Fibroblast of lung (primary cell): ENCODE results near the gene TPD52L1. TPM values are rescaled to one million over a fixed set of nuclear protein-coding genes. Genes with fewer than 3 reads are reported as not detected.

Source experiments
- DNase-seq, 2 donors: peaks; one replicate each; pipeline versions ENCODE4 v3.0.0 to v3.0.0-alpha.2; 2010; ENCODE audit warnings: low read depth in 2 of 2
- H2AFZ ChIP-seq: 2 replicates; pipeline ENCODE4 v1.5.1; 2012; ENCODE audit warnings: low read length, control low read depth, inconsistent platforms
- H3K27ac ChIP-seq: 2 replicates; pipeline ENCODE4 v1.5.1; 2011; ENCODE audit warnings: low read length, control low read depth; ENCODE audit not compliant: insufficient read depth
- H3K27me3 ChIP-seq: 2 replicates; pipeline ENCODE4 v1.5.1; 2011; ENCODE audit warnings: mild to moderate bottlenecking, low read length; ENCODE audit not compliant: control insufficient read depth, insufficient read depth
- H3K36me3 ChIP-seq: 2 replicates; pipeline ENCODE4 v1.5.1; 2011; ENCODE audit warnings: low read length; ENCODE audit not compliant: control insufficient read depth, insufficient read depth
- H3K4me1 ChIP-seq: 2 replicates; pipeline ENCODE4 v1.5.1; 2011; ENCODE audit warnings: low read length; ENCODE audit not compliant: control insufficient read depth, insufficient read depth; ENCODE audit errors: extremely low read depth
- H3K4me2 ChIP-seq: 2 replicates; pipeline ENCODE4 v1.5.1; 2011; ENCODE audit warnings: low read length, control low read depth; ENCODE audit not compliant: insufficient read depth; ENCODE audit errors: extremely low read depth
- H3K4me3 ChIP-seq, 4 experiments: fragments of 200-600 bp in 1 of 4; sonication (generic) in 1 of 4; replicated peaks in 1 of 4; 2 replicates each; pipeline ENCODE4 v1.5.1; 2011 to 2016; ENCODE audit warnings: low read length in 4 of 4, low read depth in 3 of 4, mild to moderate bottlenecking in 3 of 4, control low read depth in 2 of 4, inconsistent platforms in 1 of 4, mixed read lengths in 1 of 4; ENCODE audit not compliant: insufficient read depth in 1 of 4; ENCODE audit errors: control extremely low read depth in 1 of 4
- H3K79me2 ChIP-seq: 2 replicates; pipeline ENCODE4 v1.5.1; 2012; ENCODE audit warnings: mild to moderate bottlenecking, low read length, inconsistent platforms; ENCODE audit not compliant: control insufficient read depth, insufficient read depth
- H3K9ac ChIP-seq: 2 replicates; pipeline ENCODE4 v1.5.1; 2011; ENCODE audit warnings: mild to moderate bottlenecking, low read length, control low read depth; ENCODE audit not compliant: insufficient read depth
- H3K9me3 ChIP-seq: 2 replicates; pipeline ENCODE4 v1.5.1; 2012; ENCODE audit warnings: low read depth, low read length; ENCODE audit not compliant: control insufficient read depth, insufficient read depth
- H4K20me1 ChIP-seq: 2 replicates; pipeline ENCODE4 v1.5.1; 2011; ENCODE audit warnings: low read length; ENCODE audit not compliant: control insufficient read depth, insufficient read depth; ENCODE audit errors: extremely low read depth
- CTCF ChIP-seq, 2 donors: IDR thresholded peaks in 1 of 2; conservative IDR thresholded peaks in 1 of 2; 1 replicate in 1 of 2; 2 replicates in 1 of 2; pipeline ENCODE4 v1.5.1; 2011 to 2012; ENCODE audit warnings: low read length in 2 of 2, control low read depth in 1 of 2, inconsistent platforms in 1 of 2, low read depth in 1 of 2, mild to moderate bottlenecking in 1 of 2
- EZH2 ChIP-seq: IDR thresholded peaks from 2 replicates; pipeline ENCODE4 v1.5.1; 2012; ENCODE audit warnings: low read length, control low read depth, mild to moderate bottlenecking; ENCODE audit errors: missing control alignments
- polyA plus RNA-seq, 2 donors: library from polyadenylated mRNA; depleted of rRNA in 1 of 2; stranded (reverse) in 1 of 2; unstranded in 1 of 2; fragments of >200 nt; gene quantifications; 2 replicates each; pipeline ENCODE4 v1.2.1, GENCODE V29; 2011 to 2012; ENCODE audit warnings: missing spikeins in 1 of 2
- total RNA-seq: library from RNA; depleted of rRNA; stranded (reverse); fragments of >200 nt; gene quantifications from 2 replicates; pipeline ENCODE4 v1.2.1, GENCODE V29; 2014

Gene TPD52L1
- total and polyA plus RNA-seq, 2 donors (not counting 1 experiment from before 2014, with no cell fraction given): 41.0 to 75.9 TPM

DNA sequence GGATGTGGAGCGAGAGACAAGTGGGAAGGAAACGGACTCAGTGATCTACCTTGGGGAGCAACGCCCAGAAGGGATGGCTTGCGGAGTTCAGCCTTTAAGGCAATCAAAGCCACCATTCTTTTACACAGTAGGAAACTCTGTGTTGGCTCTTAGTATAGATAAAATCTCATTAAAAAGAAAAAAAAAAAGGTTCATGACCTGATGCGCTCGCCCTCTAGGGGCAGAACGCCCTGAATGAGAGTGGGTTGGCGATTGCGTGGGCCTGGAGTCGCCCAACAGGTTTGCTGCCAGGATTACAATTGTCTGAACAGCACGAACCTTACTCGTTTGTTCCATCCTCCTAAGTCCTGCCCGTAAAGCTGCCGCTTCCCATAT is 1.2 kb downstream of the TPD52L1 start:
- Histone ChIP-seq H3K4me2 (no peak overlapping the region), H3K36me3 (no peaks in the 10 kb centered on the region), H3K9me3 (no peaks in the 10 kb centered on the region), H3K27me3 (no peaks in the 10 kb centered on the region), H3K79me2 (no peaks in the 10 kb centered on the region), H3K9ac (no peak overlapping the region), H4K20me1 (no peaks in the 10 kb centered on the region), H3K27ac (no peak overlapping the region), H2AFZ (no peak overlapping the region), H3K4me3 (peak overlapping the region in 1 of 4 experiments; percentile 66), H3K4me1 (peaks cover 2% of the 10 kb centered on the region)
- TF ChIP-seq EZH2 (no peak), CTCF (conservative IDR thresholded peaks at IDR 0.05 in 1 of 2, IDR thresholded peaks at IDR 0.05 in 1 of 2; ENCODE audit: low read depth in 1 of 2, low read length in 2 of 2) (peak in 1 of 2 donors; percentile 5)
- no peak for DNase-seq

DNA sequence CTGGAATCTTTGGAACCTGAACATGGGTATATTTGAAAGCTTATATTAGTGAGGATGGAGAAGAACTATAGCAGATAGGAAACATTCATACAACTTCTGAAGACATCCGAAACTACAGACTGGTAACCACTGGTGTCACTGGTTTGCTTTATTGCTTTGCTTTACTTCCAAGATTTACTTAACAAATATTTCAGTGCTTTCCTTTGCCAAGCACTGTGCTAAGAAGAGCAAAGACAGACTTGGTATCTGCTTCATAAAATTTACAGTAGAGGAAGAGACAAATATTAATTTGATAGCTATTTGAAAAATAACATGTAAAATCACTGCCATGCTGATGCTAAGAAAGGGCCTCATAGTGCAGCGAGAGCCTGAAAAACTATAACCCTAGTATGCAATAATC is 1.8 kb downstream of the TPD52L1 start:
- Histone ChIP-seq H3K9ac (no peak overlapping the region), H3K79me2 (no peaks in the 10 kb centered on the region), H4K20me1 (no peaks in the 10 kb centered on the region), H3K9me3 (no peaks in the 10 kb centered on the region), H3K27ac (no peak overlapping the region), H3K36me3 (no peaks in the 10 kb centered on the region), H3K4me3 (no peak overlapping the region), H3K27me3 (no peaks in the 10 kb centered on the region), H2AFZ (no peak overlapping the region), H3K4me2 (no peak overlapping the region), H3K4me1 (no peaks in the 10 kb centered on the region)
- TF ChIP-seq CTCF (conservative IDR thresholded peaks at IDR 0.05 in 1 of 2, IDR thresholded peaks at IDR 0.05 in 1 of 2; ENCODE audit: low read depth in 1 of 2, low read length in 2 of 2): no peak
- TF ChIP-seq EZH2: no peak
- DNase-seq: no peak

DNA sequence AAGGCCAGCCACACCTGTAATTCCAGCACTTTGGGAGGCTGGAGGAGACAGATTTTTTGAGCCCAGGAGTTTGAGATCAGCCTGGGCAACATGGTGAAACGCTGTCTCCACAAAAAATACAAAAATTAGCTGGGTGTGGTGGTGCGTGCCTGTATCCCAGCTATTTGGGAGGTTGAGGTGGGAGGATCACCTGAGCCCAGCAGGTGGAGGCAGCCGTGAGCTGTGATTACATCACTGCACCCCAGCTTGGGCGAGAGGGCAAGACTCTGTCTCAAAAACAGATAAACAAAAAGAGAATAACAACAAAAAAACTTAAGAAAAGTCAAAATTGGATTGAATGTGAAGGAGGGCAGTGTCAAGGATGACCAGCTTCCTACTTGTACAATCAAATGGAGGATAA is 2.9 kb downstream of the TPD52L1 start:
- Histone ChIP-seq H3K9ac (no peak overlapping the region), H3K4me1 (no peaks in the 10 kb centered on the region), H4K20me1 (no peaks in the 10 kb centered on the region), H3K4me3 (no peak overlapping the region), H3K27me3 (no peaks in the 10 kb centered on the region), H3K79me2 (no peaks in the 10 kb centered on the region), H3K9me3 (no peaks in the 10 kb centered on the region), H3K36me3 (no peaks in the 10 kb centered on the region), H3K27ac (no peak overlapping the region), H3K4me2 (no peak overlapping the region), H2AFZ (no peak overlapping the region)
- DNase-seq: no peak
- TF ChIP-seq CTCF (conservative IDR thresholded peaks at IDR 0.05 in 1 of 2, IDR thresholded peaks at IDR 0.05 in 1 of 2; ENCODE audit: low read depth in 1 of 2, low read length in 2 of 2) (no peak), EZH2 (no peak)
